ENCODE measurements around the gene CDKAL1.
"Not testable (repeated sequence)": the region's sequence is repeated elsewhere in the genome, so short reads cannot be mapped to it uniquely, and the experiment has no call there.

CDKAL1 gene

DNA sequence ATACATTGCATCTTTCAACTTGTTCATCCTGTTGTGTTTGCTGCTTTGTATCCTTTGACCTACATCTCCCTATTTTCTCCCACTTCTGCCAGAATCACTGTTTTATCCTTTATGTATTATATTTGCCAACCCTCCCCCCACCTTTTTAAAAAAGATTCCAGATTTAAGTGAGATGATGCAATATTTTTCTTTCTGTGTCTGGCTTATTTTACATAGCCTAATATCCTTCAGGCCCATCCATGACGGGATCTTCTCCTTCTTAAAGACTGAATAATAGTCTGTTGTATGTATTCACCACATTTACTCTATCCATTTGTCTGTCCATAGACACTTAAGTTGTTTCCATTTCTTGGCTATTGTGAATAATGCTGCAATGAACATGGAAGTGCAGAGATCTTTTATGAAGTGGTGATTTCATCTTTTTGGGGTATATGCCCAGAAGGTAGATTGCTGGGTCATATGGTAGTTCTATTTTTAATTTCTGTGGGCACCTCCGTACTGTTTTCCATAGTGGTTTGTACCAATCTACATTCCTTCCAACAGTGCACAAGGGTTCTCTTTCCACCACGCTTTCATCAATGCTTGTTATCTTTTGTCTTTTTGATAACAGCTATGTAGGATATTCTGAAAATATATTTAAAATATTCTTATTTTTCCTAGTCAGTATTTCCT, 181.0 kb downstream of the CDKAL1 start:
- DNase-seq = no peak

DNA sequence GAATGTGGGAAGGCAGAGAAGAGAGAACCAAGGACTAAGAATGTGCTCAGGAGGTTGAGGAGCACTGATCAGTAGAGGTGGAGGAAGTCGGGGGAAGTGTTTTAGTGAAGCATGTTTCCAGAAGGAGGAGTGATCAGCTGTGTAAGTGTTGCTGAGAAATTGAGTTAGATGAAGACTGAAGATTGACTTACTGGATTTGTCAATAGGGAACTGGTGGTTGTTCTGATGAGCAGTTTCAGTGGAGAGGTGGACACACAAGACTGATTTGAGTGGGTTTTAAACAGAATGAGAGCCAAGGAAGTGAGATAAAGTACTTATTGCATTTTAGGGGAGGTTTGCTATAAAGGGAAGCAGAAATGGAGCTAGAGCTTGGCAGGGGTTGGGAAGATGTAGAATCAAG, 182.6 kb downstream of the CDKAL1 start:
- no peak for DNase-seq

DNA sequence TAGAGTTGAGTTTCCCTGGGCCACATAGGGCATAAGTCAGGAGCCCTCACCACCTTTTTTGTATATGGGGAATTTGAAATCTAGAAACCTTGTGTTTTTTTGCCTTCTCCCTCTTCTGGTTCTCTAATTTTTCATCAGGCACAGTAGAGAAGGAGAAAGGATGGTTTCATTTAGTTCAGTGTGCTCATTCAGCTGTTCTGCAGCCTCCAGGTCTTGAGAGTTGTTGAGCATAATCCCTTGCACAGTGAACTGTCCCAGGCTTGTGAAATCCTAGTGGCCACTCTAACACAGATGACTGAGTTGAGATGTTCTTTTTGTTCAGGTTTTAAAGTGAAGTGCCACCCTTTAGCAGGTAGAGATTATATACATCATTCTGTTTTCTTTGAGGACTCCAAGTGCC, 183.5 kb downstream of the CDKAL1 start:
- no peak for DNase-seq

DNA sequence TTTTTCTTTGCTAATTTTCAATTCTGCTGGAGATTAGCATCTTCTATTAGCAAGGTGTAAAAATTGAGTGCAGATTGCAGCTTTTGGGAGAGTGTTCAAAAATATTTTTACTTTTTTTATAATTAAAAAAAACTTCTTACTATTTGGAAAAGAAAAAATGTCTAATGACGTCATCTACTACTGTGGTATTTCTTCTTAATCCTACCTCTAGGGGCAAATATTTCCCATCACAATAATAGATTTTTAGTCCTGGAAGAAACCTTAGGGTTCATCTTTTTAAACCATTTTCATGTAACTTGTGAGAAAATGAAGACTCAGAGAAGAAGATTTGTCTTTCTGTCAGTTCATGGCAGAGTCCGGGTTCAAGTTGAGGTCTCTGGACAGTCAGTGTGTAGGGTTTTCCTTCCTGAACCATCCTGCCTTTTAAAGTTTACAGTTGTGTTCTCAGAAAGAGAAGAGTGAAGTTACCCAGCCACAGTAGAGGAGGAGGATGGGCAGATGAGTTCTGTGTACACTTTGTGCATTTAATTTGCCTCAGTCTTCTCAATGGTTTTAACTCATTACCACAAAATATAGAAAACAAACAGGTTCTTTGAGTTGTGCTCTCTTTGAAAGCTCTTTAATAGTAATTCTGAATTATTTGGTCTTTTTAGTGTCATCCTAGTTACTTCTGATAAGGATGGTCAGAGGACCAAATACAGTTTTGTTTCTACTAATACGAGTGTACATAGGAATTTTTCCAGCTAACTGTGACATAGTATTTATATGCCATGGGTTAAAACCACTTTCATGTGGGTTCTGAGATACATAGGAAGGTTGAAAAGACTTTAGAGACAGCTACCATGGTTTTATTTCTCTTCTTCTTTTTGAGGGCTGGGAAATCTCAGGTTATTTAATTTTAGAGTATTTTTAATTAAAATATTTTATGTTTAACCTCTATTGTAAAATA, 184.7 kb downstream of the CDKAL1 start:
- no peak for DNase-seq

DNA sequence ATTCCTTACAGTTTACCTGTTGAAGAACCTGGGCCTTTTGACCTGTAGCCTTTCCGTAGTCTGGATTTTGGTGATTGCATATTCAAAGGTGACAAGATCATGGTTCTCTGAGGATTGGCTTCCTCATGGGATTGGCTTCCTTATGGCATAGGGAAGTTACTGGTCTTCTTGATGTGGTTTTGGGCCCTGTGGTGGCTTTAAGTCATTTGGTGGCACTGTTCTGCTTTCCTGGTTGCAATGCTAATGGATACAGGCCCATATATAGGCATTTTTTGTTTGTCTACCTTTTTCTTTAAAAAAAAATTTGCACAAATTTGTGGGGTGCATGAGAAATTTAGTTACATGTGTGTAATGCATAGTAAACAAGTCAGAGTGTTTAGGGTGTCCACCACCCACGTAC, 185.7 kb downstream of the CDKAL1 start:
- DNase-seq = no peak

DNA sequence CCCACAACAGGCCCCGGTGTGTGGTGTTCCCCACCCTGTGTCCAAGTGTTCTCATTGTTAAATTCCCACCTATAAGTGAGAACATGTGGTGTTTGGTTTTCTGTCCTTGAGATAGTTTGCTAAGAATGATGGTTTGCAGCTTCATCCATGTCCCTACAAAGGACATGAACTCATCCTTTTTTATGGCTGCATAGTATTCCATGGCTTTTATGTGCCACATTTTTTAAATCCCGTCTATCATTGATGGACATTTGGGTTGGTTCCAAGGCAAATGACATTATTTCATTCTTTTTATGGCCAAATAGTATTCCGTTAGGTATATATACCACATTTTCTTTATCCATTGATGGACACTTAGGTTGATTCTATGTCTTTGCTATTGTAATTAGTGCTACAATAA, 186.9 kb downstream of the CDKAL1 start:
- not testable (repeated sequence) for DNase-seq

DNA sequence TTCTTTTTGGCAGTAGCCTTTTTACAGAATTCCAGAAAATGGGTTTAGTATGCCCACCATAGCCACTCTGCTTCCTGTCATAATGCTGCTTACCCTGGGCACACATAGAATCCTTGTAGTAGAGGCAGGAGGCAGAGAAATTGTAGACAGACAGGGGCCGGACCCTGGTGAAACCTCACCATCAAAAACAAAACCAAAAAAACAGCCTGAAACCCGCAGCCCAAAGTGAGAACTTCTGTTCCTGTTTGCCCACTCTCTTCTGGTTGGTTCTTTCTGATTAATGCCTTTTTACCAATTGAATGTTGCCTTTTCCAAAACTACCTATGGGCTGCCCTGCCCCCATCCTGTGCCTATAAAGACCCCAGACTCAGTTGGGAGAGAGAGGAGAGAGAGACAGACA, 188.2 kb downstream of the CDKAL1 start:
- DNase-seq = no peak

DNA sequence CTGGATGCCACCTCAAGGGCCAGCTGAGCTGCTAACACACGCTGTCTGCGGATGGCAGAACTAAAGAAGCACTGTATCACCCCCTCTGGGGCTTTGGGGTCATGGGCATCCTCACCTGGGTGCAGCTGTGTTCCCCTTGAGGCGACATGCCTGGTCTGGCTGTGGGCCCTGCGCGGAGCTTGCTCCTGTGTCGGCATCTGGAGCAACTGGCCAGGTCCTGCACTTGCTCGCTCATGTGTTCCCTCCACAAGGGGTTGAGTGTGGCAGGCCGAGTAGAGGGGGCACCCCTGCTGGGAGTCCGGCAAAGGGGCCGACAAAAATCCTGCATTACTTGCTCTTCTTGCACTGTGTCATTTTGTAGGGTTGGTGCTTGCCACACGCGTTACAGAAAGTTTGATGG, 189.0 kb downstream of the CDKAL1 start:
- DNase-seq = no peak

DNA sequence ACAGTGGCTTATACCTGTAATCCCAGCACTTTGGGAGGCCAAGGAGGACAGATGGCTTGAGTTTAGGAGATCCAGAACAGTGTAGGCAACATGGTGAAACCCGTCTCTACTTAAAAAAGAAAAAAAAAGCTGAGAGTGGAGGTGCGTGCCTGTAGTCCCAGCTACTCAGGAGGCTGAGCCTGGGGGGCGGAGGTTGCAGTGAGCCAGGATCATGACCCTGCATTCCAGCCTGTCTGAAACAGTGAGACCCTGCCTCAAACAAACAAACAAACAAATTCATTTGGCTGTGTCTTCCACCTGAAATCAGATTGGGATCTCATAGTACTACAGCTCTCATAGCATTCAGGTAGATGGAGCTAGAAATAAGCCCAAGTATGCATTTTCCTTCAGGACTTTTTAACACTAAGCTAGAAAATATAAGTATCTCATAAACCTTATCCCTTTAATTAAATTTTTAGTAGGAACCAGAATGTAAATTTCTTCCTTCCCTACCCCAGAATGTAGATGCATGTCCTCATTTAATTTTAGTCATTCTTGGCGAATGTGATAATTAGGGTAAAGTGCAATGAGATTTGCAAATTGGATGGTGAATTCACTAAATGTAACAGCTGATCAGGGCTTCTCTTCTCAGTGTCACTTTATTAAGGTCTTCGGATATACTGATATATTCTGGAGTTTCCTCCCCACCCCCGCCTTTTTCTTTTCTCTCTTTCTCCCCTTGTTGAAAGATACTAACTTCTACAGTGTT, 190.4 kb downstream of the CDKAL1 start:
- DNase-seq = no peak

DNA sequence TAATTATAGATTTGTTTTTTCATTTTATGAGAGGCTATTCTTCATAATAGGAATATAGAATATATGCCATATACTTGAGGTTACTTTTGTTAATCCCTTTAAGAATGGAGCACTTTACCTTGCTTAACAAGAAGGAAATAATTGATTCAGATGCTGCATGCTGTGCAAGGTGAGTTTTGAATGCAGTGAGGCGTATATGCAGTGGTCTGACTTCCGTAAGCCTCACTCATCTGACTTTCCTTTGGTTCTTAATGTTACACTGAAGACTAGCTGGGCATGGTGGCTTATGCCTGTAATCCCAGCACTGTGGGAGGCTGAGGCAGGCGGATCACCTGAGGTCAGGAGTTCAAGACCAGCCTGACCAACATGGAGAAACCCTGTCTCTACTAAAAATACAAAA, 191.0 kb downstream of the CDKAL1 start:
- DNase-seq = not testable (repeated sequence)

DNA sequence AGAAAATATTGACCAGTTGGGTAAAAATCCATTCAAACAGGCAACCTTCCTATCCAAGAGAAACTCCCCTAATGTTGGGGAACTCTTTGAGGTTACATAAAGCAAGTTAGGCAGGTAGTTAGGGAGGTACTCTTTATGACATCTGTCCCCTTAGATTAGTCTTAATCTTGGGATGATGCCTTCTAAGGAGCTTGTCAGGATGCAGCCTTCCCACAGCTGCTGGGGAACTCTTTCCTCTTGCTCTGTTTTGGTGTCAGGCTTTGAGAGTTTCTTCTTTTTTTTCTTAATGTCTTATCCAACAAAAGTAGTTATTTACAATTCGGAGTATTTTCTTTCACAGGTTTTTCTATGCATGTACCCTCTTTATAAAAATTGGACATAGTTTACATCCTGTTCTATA, 194.8 kb downstream of the CDKAL1 start:
- DNase-seq = no peak

DNA sequence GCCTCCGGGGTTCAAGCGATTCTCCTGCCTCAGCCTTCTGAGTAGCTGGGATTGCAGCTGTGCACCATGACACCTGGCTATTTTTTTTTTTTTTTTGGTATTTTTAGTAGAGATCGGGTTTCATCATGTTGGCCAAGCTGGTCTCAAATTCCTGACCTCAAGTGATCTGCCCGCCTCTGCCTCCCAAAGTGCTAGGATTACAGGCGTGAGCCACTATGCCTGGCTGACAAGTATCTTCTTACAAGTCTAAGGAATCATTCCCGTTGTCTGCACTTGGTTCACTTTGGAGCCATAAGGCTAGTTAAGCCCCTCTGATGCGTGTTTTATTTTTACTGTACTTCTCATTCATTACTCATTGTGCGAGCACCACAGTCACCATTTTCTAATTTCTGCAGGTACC, 198.1 kb downstream of the CDKAL1 start:
- DNase-seq = not testable (repeated sequence)

DNA sequence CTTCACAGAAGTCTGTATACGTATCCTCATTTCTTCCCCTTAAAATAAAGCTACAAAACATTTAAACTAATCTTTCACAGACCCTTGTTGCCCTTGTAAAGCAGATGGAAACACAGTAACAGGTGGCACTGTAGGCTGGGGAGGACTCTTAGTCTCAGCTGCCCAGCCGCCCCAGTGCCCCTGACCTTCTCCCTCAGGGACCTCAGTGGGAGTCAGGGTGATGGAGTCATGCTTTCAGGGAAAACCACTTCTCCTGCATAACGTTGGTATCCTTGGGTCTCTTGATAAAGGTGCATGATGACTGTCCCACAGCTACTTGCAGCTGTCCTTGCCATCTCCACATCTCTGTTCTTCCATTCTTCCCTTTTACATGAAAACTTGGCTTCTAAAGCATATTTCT, 198.6 kb downstream of the CDKAL1 start:
- DNase-seq = no peak

DNA sequence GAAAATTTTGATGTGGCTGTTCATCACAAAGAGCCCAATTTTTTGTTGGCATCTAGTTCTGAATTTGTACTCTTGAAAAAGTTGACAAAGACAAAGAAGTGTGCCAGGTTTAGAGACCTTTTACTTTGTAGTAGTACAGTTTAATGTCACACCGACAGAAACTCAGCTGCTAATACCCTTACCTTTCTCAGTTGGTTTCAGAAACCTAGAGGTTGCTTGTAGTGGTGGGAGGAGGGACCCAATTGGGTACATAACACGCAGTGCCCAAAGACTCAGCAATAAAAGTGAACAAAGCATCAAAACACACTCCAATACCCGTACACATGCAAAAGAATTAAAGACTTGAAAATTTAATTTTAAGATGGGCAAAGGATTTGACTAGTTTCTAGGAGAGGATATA, 203.7 kb downstream of the CDKAL1 start:
- DNase-seq = no peak

DNA sequence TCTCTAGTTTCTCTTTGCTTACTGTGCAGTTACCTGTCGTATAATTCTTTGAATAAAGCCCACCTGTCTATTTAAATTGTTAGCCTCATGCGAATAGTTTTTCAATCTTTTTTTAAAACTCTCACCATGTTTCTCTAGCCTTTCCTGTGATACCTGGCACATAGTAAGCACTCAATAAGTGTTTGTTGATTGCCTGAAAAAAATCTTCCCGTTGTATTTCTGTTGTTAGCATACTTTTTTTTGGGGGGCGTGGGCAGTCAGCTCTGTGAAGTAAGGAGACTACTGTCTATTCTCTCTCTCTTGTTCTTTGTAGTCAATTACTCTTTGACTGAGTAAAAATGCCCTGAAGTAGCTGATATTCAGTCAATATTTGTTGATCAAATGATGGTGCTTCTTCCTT, 205.8 kb downstream of the CDKAL1 start:
- no peak for DNase-seq

DNA sequence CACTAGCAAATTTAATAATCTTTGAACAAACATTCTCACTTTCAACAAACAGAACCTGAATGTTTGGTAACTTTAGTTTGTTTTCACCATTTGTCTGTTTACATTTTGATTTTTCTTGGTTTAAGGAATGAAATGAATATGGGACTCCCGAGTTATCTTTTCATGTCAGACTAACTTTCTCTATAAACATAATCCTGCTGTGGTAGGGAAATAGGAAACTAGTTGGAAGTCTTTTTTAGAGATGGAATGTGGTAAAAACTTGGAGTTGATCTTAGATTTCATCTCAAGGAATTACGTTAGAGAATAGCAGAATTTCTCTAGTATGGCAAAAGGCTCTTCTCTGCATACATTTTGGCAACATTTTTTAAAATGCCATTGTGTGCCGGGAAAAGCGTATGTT, 206.5 kb downstream of the CDKAL1 start:
- no peak for DNase-seq

DNA sequence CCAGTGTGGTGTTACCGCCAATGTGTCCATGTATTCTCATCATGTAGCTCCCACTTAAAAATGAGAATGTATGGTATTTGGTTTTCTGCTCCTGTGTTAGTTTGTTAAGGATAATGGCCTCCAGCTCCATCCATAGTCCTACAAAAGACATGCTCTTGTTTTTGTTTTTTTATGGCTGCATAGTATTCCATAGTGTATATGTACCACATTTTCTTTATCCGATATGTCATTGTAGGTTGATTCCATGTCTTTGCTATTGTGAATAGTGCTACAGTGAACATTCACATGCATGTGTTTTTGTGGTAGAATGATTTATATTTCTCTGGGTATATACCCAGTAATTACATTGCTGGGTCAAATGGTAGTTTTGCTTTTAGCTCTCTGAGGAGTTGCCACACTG, 207.2 kb downstream of the CDKAL1 start:
- DNase-seq = no peak

DNA sequence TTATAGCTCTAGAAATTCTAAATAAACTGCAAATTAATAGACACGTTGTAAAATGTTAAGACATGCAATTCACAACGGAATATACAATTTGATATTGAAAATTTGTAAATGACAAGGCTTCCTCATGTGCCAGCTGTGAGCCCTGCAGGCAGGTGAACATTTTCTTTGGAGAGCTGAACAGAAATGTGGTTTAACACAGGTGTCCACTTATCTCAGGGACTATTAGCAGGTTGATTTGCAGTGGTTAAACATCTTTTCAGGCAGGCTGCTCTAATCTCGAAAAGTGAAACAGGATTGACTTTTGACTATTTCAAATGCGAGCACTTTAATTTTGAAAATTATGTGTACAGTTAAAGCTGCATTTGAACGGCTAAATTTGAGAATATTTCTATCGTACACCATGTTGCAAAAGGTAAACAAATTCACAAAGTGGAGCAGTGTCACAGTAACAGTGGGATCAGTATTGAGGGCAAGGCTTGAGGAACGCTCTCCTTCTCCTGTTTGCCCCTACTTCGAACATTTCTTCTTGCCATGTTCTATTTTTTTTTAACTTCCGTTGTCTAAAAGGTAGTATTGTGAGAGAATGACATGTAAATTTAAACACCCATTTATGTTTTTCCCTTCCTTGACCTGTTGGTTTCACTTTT, 210.8 kb downstream of the CDKAL1 start:
- no peak for DNase-seq

DNA sequence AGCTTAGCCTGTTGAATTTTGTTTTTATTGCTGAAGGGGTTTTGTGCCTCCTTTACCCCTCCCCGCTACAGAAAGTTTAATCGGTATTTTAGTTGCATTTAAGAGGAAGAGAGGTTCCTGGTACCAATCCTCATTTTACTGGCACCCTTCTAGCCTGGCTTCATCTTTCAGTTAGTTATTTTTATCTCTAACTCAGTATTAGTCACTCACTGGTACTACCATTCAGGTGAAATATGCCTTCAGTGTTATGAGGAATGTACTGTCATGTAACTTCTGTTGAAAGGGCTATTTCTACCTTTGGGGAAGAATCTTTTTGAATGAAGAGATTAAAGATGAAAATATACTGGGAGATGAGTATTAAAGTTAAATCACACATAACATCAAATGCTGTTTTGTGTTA, 211.8 kb downstream of the CDKAL1 start:
- DNase-seq = no peak

DNA sequence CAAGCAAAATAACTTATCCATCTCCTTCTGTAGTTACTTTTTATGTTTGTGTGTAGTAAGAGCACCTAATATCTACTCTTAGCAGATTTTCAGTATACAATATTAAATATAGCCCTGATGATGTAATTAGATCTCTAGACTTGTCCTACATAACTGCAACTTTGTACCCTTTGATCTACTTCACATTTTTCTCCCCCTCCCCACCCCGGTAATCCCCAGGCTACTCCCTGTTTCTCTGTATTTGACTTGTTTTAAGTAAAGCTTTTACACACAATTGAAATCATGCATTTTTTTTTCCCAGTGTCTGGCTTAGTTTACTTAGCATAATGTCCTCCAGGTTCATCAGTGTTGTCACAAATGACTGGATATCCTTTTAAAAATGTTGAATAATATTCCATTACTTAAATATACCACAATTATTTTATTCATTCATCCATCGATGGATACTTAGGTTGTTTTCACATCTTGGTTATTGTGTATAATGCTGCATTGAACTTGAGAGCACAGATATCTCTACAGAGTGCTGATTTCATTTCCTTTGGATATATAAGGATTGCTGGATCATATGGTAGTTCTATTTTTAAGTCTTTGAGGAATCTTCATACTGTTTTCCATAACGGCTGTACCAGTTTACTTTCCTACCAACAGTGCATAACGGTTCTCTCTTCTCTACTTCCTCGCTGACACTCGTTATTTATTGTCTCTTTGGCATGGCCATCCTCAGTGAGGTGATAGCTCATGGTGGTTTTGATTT, 212.7 kb downstream of the CDKAL1 start:
- no peak for DNase-seq

DNA sequence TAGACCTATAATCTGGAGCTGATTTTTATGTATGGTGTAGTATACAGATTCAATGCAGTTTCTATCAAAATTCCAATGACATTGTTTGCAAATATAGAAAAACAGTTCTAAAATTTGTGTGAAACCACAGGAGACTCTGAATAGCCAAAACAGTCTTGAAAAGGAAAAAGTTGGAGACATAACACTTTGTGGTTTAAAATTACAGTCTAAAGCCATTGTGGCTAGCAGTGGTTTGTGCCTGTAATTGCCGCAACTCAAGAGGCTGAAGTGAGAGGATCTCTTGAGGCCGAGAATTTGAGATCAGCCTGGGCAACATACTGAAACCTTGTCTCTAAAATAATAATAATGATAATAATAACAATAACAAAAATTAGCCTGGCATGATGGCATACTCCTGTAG, 213.7 kb downstream of the CDKAL1 start:
- DNase-seq = no peak

DNA sequence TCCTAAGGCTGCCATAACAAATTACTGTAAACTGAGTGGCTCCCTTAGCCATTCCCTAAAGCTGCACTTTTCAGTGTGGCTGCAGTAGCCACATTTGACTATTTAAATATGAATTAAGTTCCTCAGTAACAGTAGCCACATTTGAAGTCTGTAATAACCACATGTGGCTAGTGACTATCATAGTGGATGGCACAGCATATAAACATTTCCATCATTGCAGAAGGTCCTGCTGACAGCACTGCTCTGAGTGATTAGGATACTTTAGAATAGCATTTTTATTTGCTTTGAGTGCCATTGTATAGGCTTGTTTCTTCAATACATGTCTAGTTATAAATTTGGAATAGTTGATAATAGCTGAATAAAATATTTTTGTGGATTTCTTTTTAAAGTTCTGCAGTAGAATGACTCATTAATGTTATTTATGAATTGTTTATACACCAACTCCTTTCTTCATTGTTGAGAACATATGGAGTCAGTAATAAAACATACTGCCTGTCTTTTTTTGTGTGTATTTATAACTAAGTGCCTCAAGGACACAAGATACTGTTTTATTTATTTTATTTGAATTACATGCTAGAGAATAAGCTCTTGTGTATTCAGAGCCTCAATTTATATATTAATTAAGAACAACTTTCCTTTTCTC, 217.2 kb downstream of the CDKAL1 start:
- no peak for DNase-seq
